ENCODE data around the gene SMC6.

- TF ChIP-seq POLR2AphosphoS5 (IDR thresholded peaks at IDR 0.05; ENCODE audit: low read depth), result no peak
- no peak for TF ChIP-seq JUNB (IDR thresholded peaks at IDR 0.05; ENCODE audit: unreplicated experiment)
- TF ChIP-seq REST (IDR thresholded peaks at IDR 0.05; ENCODE audit: unreplicated experiment), result no peak
- no peak for TF ChIP-seq CTCF (conservative IDR thresholded peaks at IDR 0.05; ENCODE audit: low read depth in 2 of 2)
- no peak for TF ChIP-seq EZH2 (IDR thresholded peaks at IDR 0.05; ENCODE audit: low read depth, unreplicated experiment)
- no peak for TF ChIP-seq CREB1 (CRISPR knock-in tag; IDR thresholded peaks at IDR 0.05; ENCODE audit: low read depth)
- no peak for TF ChIP-seq EZH2phosphoT487 (IDR thresholded peaks at IDR 0.05; ENCODE audit: unreplicated experiment)
- no peak for TF ChIP-seq ZNF331 (CRISPR knock-in tag; IDR thresholded peaks at IDR 0.05; ENCODE audit: low read depth)
- TF ChIP-seq ETS1 (IDR thresholded peaks at IDR 0.05), result no peak
- TF ChIP-seq ZNF114 (CRISPR knock-in tag; IDR thresholded peaks at IDR 0.05), result no peak
Measured at GRCh38 chr2:17762451-17762850, 8.8 kb upstream of the SMC6 start.
